ENCODE measurements around the gene RBM47. TPM values are rescaled to one million over a fixed set of nuclear protein-coding genes. Genes with fewer than 3 reads are reported as not detected.
"Not testable (repeated sequence)": the region's sequence is repeated elsewhere in the genome, so short reads cannot be mapped to it uniquely, and the experiment has no call there.

The RBM47 gene
- total and polyA plus RNA-seq, 2 of the 4 experiments (the other 2 are of a cell fraction) = 0.44 to 1.1 TPM

GRCh38 chr4:40555176-40555900, 74.3 kb downstream of the RBM47 start:
- WGBS, 2 experiments (ENCODE audit: extremely low coverage in 2 of 2, insufficient read length in 1 of 2) = 98% methylated on average over 7 of the region's 15 CpGs; no CpG with 5 or more reads in 1 of the 2 experiments
- Histone ChIP-seq H3K4me3 (ENCODE audit: insufficient read depth, low read depth, low read length) (no peak overlapping the region), H3K4ac (ENCODE audit: low read depth, low read length) (no peak overlapping the region), H3K4me2 (ENCODE audit: low read depth, low read length) (no peak overlapping the region), H3K27me3 (ENCODE audit: control insufficient read depth, insufficient read depth, low read length) (no peaks in the 10 kb centered on the region), H4K8ac (ENCODE audit: low read depth in 2 of 2, low read length in 2 of 2) (no peak overlapping the region), H4K5ac (ENCODE audit: low read depth, low read length) (no peak overlapping the region), H2BK15ac (ENCODE audit: low read depth, low read length) (no peak overlapping the region), H3K36me3 (ENCODE audit: control insufficient read depth, insufficient read depth, low read length) (no peaks in the 10 kb centered on the region), H2BK120ac (ENCODE audit: low read depth, low read length) (no peak overlapping the region), H2AK9ac (replicated peaks; ENCODE audit: low read depth, low read length, poor library complexity) (no peak overlapping the region), H3K9ac (ENCODE audit: low read depth, low read length) (no peak overlapping the region), H3K14ac (replicated peaks; ENCODE audit: low read depth, low read length) (no peak overlapping the region), H3K4me1 (ENCODE audit: control insufficient read depth, insufficient read depth, low read length) (0 out of 2 replicates have a peak, but pooled peaks cover 2% of the 10 kb centered on the region), H3K18ac (ENCODE audit: low read depth, low read length) (no peak overlapping the region), H3K23ac (ENCODE audit: low read depth, low read length) (no peak overlapping the region), H3K56ac (ENCODE audit: extremely low read depth, insufficient read depth, low read length) (no peak overlapping the region), H2AK5ac (ENCODE audit: low read depth, low read length) (no peak overlapping the region), H3K9me1 (ENCODE audit: insufficient read depth, low read length) (0 out of 2 replicates have a peak, but pooled peaks cover 2% of the 10 kb centered on the region), H3K79me1 (ENCODE audit: low read depth in 1 of 2, low read length in 2 of 2) (no peaks in the 10 kb centered on the region), H3K27ac (ENCODE audit: insufficient read depth, low read length) (no peak overlapping the region), H4K20me1 (ENCODE audit: insufficient read depth, low read length) (no peaks in the 10 kb centered on the region), H2AFZ (replicated peaks; ENCODE audit: low read length, poor library complexity) (no peak overlapping the region), H2BK20ac (ENCODE audit: low read depth, low read length) (no peak overlapping the region), H3K9me3 (ENCODE audit: control insufficient read depth, insufficient read depth, low read length) (no peaks in the 10 kb centered on the region), H4K91ac (ENCODE audit: insufficient read depth, low read depth, low read length) (no peak overlapping the region), H2BK5ac (ENCODE audit: low read depth, low read length, poor library complexity, severe bottlenecking) (no peak overlapping the region)
- POLR2A ChIA-PET (ENCODE audit: unreplicated experiment) = no interaction called here
- CTCF ChIA-PET = no interaction called here
- TF ChIP-seq BHLHE40 (IDR thresholded peaks at IDR 0.05; ENCODE audit: low read depth, low read length) (no peak), CHD1 (IDR thresholded peaks at IDR 0.05; ENCODE audit: low read depth, low read length) (no peak), FOS (IDR thresholded peaks at IDR 0.05; ENCODE audit: low read depth, low read length) (no peak), SMC3 (IDR thresholded peaks at IDR 0.05; ENCODE audit: low read depth, low read length) (no peak)
- dilution Hi-C loops (cut with HindIII; ENCODE audit: low sequenced_read_pairs, unreplicated experiment) = no loop called here
- no peak for DNase-seq
- no TSS peak for BruUV-seq (replicated peaks)
- no peak for ATAC-seq (ENCODE audit: low read depth)
- intact Hi-C loops (cut with micrococcal nuclease) = no loop called here
- in situ Hi-C loops (cut with MboI; ENCODE audit: low sequenced_read_pairs) = no loop called here

- dilution Hi-C loops (cut with HindIII; ENCODE audit: low sequenced_read_pairs, unreplicated experiment); ATAC-seq (ENCODE audit: low read depth); H3K23ac ChIP-seq (ENCODE audit: low read depth, low read length); POLR2A ChIA-PET (ENCODE audit: unreplicated experiment); H3K9ac ChIP-seq (ENCODE audit: low read depth, low read length); H2AFZ ChIP-seq (replicated peaks; ENCODE audit: low read length, poor library complexity); H4K5ac ChIP-seq (ENCODE audit: low read depth, low read length); BruUV-seq (replicated peaks); H4K20me1 ChIP-seq (ENCODE audit: insufficient read depth, low read length); H2BK120ac ChIP-seq (ENCODE audit: low read depth, low read length); H3K27me3 ChIP-seq (ENCODE audit: control insufficient read depth, insufficient read depth, low read length); H3K9me3 ChIP-seq (ENCODE audit: control insufficient read depth, insufficient read depth, low read length); H3K4me3 ChIP-seq (ENCODE audit: insufficient read depth, low read depth, low read length); H3K79me1 ChIP-seq (ENCODE audit: low read depth in 1 of 2, low read length in 2 of 2); H2BK20ac ChIP-seq (ENCODE audit: low read depth, low read length); H2BK5ac ChIP-seq (ENCODE audit: low read depth, low read length, poor library complexity, severe bottlenecking); H3K4me1 ChIP-seq (ENCODE audit: control insufficient read depth, insufficient read depth, low read length); H3K4me2 ChIP-seq (ENCODE audit: low read depth, low read length); H3K9me1 ChIP-seq (ENCODE audit: insufficient read depth, low read length); H3K4ac ChIP-seq (ENCODE audit: low read depth, low read length); H3K14ac ChIP-seq (replicated peaks; ENCODE audit: low read depth, low read length); H2AK5ac ChIP-seq (ENCODE audit: low read depth, low read length); in situ Hi-C loops (cut with MboI; ENCODE audit: low sequenced_read_pairs); H4K8ac ChIP-seq (ENCODE audit: low read depth in 2 of 2, low read length in 2 of 2); H2AK9ac ChIP-seq (replicated peaks; ENCODE audit: low read depth, low read length, poor library complexity); H3K36me3 ChIP-seq (ENCODE audit: control insufficient read depth, insufficient read depth, low read length); H2BK15ac ChIP-seq (ENCODE audit: low read depth, low read length); DNase-seq; H3K27ac ChIP-seq (ENCODE audit: insufficient read depth, low read length); H3K18ac ChIP-seq (ENCODE audit: low read depth, low read length); H4K91ac ChIP-seq (ENCODE audit: insufficient read depth, low read depth, low read length); H3K56ac ChIP-seq (ENCODE audit: extremely low read depth, insufficient read depth, low read length): not testable (repeated sequence)
- CTCF ChIA-PET = interaction anchor here (0.6 kb wide), 1 partner anchor 183 kb away, joined by 3 read pairs; no protein-coding TSS in a partner anchor
- WGBS, 2 experiments (ENCODE audit: extremely low coverage in 2 of 2, insufficient read length in 1 of 2) = no CpG with 5 or more reads among the region's 12 CpGs
- intact Hi-C loops (cut with micrococcal nuclease) = loop anchor here (5.0 kb wide), 1 partner anchor 402 kb away; no protein-coding TSS in a partner anchor
Observed at GRCh38 chr4:40554641-40555040, 75.0 kb downstream of the RBM47 start.
